ENCODE data around the gene ATP8A2. TPM values are rescaled to one million over a fixed set of nuclear protein-coding genes. Genes with fewer than 3 reads are reported as not detected.

Gene ATP8A2
- total and polyA plus RNA-seq, 2 of the 4 experiments (the other 2 are of a cell fraction) = 0.02 to 0.18 TPM

DNA sequence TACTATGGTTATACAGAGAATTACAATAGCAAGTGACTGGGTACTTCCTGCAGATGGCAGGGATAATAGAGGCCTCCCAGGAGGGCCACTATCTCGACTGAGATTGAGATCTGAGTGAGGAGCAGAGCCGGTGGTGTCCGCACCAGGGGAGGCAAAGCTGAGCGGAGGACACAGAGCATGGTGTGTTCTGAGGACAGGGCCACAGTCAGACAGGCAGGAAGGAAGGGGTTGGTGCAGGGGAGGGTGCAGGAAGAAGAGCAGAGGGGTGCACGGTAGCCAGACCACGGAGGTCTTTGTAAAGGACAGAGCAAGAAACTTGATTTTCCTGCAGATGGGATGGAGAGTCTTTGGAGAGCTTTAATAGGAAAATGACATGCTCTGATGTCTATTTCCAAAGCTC lies 527.7 kb downstream of the ATP8A2 start:
- no peaks in the 10 kb centered on the region for H3K4me1 ChIP-seq (ENCODE audit: control insufficient read depth, insufficient read depth, low read length)
- H4K8ac ChIP-seq (ENCODE audit: low read depth in 2 of 2, low read length in 2 of 2) = no peak overlapping the region
- H3K79me1 ChIP-seq (ENCODE audit: low read depth in 1 of 2, low read length in 2 of 2) = no peaks in the 10 kb centered on the region
- POLR2A ChIA-PET (ENCODE audit: unreplicated experiment) = no interaction called here
- no peak overlapping the region for H3K27ac ChIP-seq (ENCODE audit: insufficient read depth, low read length)
- no peak overlapping the region for H2BK5ac ChIP-seq (ENCODE audit: low read depth, low read length, poor library complexity, severe bottlenecking)
- no peaks in the 10 kb centered on the region for H3K27me3 ChIP-seq (ENCODE audit: control insufficient read depth, insufficient read depth, low read length)
- no peak overlapping the region for H3K9ac ChIP-seq (ENCODE audit: low read depth, low read length)
- H4K91ac ChIP-seq (ENCODE audit: insufficient read depth, low read depth, low read length) = no peak overlapping the region
- no peak overlapping the region for H3K4ac ChIP-seq (ENCODE audit: low read depth, low read length)
- ATAC-seq (ENCODE audit: low read depth) (no peak), DNase-seq (no peak)
- H3K23ac ChIP-seq (ENCODE audit: low read depth, low read length) = no peak overlapping the region
- H3K14ac ChIP-seq (replicated peaks; ENCODE audit: low read depth, low read length) = no peak overlapping the region
- dilution Hi-C loops (cut with HindIII; ENCODE audit: low sequenced_read_pairs, unreplicated experiment) = no loop called here
- BruUV-seq (replicated peaks) = no TSS peak
- no peak overlapping the region for H2AK5ac ChIP-seq (ENCODE audit: low read depth, low read length)
- 73% methylated on average over 4 of the region's 6 CpGs; no CpG with 5 or more reads in 1 of the 2 experiments for WGBS, 2 experiments (ENCODE audit: extremely low coverage in 2 of 2, insufficient read length in 1 of 2)
- no peak overlapping the region for H2BK120ac ChIP-seq (ENCODE audit: low read depth, low read length)
- no peak overlapping the region for H2AK9ac ChIP-seq (replicated peaks; ENCODE audit: low read depth, low read length, poor library complexity)
- no peak overlapping the region for H2BK15ac ChIP-seq (ENCODE audit: low read depth, low read length)
- H4K20me1 ChIP-seq (ENCODE audit: insufficient read depth, low read length) = no peaks in the 10 kb centered on the region
- H3K9me1 ChIP-seq (ENCODE audit: insufficient read depth, low read length) = no peaks in the 10 kb centered on the region
- H3K4me2 ChIP-seq (ENCODE audit: low read depth, low read length) = no peak overlapping the region
- H2AFZ ChIP-seq (replicated peaks; ENCODE audit: low read length, poor library complexity) = no peak overlapping the region
- CTCF ChIA-PET = no interaction called here
- TF ChIP-seq BHLHE40 (IDR thresholded peaks at IDR 0.05; ENCODE audit: low read depth, low read length) (no peak), FOS (IDR thresholded peaks at IDR 0.05; ENCODE audit: low read depth, low read length) (no peak), RAD21 (IDR thresholded peaks at IDR 0.05; ENCODE audit: low read length) (no peak), RCOR1 (IDR thresholded peaks at IDR 0.05; ENCODE audit: insufficient replicate concordance, low read length) (no peak), MAFK (IDR thresholded peaks at IDR 0.05; ENCODE audit: low read depth, low read length) (no peak), NFE2L2 (IDR thresholded peaks at IDR 0.05; ENCODE audit: low read depth, low read length) (no peak)
- TF ChIP-seq, protein P1, sequence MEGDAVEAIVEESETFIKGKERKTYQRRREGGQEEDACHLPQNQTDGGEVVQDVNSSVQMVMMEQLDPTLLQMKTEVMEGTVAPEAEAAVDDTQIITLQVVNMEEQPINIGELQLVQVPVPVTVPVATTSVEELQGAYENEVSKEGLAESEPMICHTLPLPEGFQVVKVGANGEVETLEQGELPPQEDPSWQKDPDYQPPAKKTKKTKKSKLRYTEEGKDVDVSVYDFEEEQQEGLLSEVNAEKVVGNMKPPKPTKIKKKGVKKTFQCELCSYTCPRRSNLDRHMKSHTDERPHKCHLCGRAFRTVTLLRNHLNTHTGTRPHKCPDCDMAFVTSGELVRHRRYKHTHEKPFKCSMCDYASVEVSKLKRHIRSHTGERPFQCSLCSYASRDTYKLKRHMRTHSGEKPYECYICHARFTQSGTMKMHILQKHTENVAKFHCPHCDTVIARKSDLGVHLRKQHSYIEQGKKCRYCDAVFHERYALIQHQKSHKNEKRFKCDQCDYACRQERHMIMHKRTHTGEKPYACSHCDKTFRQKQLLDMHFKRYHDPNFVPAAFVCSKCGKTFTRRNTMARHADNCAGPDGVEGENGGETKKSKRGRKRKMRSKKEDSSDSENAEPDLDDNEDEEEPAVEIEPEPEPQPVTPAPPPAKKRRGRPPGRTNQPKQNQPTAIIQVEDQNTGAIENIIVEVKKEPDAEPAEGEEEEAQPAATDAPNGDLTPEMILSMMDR (conservative IDR thresholded peaks at IDR 0.05; ENCODE audit: low read depth, low read length) = no peak
- H2BK20ac ChIP-seq (ENCODE audit: low read depth, low read length) = no peak overlapping the region
- no peak overlapping the region for H3K18ac ChIP-seq (ENCODE audit: low read depth, low read length)
- H3K4me3 ChIP-seq (ENCODE audit: insufficient read depth, low read depth, low read length) = no peak overlapping the region
- peaks cover 10% of the 10 kb centered on the region for H3K9me3 ChIP-seq (ENCODE audit: control insufficient read depth, insufficient read depth, low read length)
- in situ Hi-C loops (cut with MboI; ENCODE audit: low sequenced_read_pairs) = no loop called here
- no peaks in the 10 kb centered on the region for H3K36me3 ChIP-seq (ENCODE audit: control insufficient read depth, insufficient read depth, low read length)
- H3K56ac ChIP-seq (ENCODE audit: extremely low read depth, insufficient read depth, low read length) = no peak overlapping the region
- no peak overlapping the region for H4K5ac ChIP-seq (ENCODE audit: low read depth, low read length)
- intact Hi-C loops (cut with micrococcal nuclease) = no loop called here
